Effector memory CD8-positive, alpha-beta T cell (primary cell): ENCODE measurements around the gene NME4.
"Not testable (repeated sequence)": the region's sequence is repeated elsewhere in the genome, so short reads cannot be mapped to it uniquely, and the experiment has no call there.

Source experiments
- ATAC-seq: fragments of 150-1000 bp; cut with Tn5 transposase; replicated peaks from 2 replicates; pipeline ENCODE4 v1.10.0; 2021; ENCODE audit warnings: mild to moderate bottlenecking, moderate library complexity
- DNase-seq, 3 experiments: peaks; one replicate each; pipeline ENCODE4 v3.0.0; 2021
- H3K27ac Mint-ChIP-seq, 2 donors: one replicate each; pipeline ENCODE4 v1.8.0; 2022; ENCODE audit warnings: mild to moderate bottlenecking in 2 of 2, mixed read lengths in 2 of 2, moderate library complexity in 2 of 2
- H3K27me3 Mint-ChIP-seq, 2 donors: one replicate each; pipeline ENCODE4 v1.8.0; 2022; ENCODE audit warnings: mixed read lengths in 2 of 2
- H3K36me3 Mint-ChIP-seq: one replicate; pipeline ENCODE4 v1.8.0; 2022; ENCODE audit warnings: mild to moderate bottlenecking, moderate library complexity, mixed read lengths; ENCODE audit not compliant: insufficient read depth
- H3K4me1 Mint-ChIP-seq, 2 donors: one replicate each; pipeline ENCODE4 v1.8.0; 2022; ENCODE audit warnings: low read depth in 2 of 2, mixed read lengths in 2 of 2
- H3K4me3 Mint-ChIP-seq, 2 donors: one replicate each; pipeline ENCODE4 v1.8.0; 2022; ENCODE audit warnings: mild to moderate bottlenecking in 2 of 2, mixed read lengths in 2 of 2, moderate library complexity in 2 of 2
- H3K9me3 Mint-ChIP-seq, 2 donors: one replicate each; pipeline ENCODE4 v1.8.0; 2022; ENCODE audit warnings: mixed read lengths in 2 of 2
- total RNA-seq, 9 experiments: gene quantifications; one replicate each; lab custom pipeline; 2026; lab: John Stamatoyannopoulos, UW

The NME4 gene
- total RNA-seq, result 4.0 to 22.1 (median 8.7) reads per million in 9 experiments

DNA sequence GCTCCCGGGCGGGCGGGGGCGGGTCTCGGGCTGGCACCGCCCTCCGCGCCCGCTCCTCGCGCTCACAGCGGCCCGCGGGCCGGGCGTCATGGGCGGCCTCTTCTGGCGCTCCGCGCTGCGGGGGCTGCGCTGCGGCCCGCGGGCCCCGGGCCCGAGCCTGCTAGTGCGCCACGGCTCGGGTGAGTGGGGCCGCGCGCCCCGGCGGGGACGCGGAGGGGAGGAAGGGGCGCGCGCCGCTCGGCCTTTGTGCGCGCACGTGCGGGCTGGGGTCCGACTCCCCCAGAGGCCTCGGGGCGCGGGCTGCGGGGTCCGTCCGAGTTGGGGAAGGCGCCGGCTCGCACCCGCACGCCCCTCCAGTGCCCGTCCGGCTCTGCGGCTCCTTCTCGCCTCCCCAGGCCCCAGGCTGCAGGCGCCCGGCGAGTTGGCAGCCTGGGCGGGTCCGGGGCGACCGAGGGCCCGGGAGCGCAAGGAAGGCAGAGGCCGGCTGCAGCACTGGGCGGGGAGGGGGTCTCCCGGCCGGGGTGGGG, at the start of gene NME4:
NME4 (plus strand) TSS at position 65 of the 527 bp plus-strand sequence; CDS start at position 89, 24 bp downstream.
- H3K27ac Mint-ChIP-seq, result peak within 1 kb of the TSS in 1 of 2 donors; percentile 87
- no peaks in the 10 kb centered on the region for H3K27me3 Mint-ChIP-seq
- DNase-seq (no peak), ATAC-seq (no peak)
- no peaks in the 10 kb centered on the region for H3K9me3 Mint-ChIP-seq
- peaks cover 5 to 27% of the 10 kb centered on the region in 2 donors for H3K4me1 Mint-ChIP-seq
- H3K4me3 Mint-ChIP-seq, result peak within 1 kb of the TSS; percentile 78 to 85
- H3K36me3 Mint-ChIP-seq, result peaks cover 37% of the 10 kb centered on the region

DNA sequence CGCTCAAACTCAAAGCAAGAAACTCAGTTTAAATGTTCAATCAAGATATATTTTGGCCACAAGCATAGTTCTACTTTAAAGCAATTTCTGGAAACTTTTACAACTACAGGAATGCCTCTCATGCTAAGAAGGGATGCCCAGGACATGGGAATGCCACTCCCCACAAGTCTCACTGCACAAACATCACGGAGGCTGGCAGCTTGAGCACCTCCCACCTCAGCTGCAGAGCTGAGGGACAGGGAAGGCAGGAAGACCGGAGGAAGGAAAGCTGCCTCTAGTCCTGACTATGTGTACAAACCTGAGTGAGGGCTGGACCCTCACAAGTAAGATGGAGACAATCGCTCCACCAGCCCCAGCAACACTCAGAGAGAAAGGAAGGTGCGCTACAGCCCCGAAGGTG, 49.8 kb upstream of the NME4 start:
- Mint-ChIP-seq H3K4me3 (no peak overlapping the region), H3K27me3 (no peaks in the 10 kb centered on the region), H3K36me3 (peaks cover 46% of the 10 kb centered on the region), H3K9me3 (no peaks in the 10 kb centered on the region), H3K27ac (peak overlapping the region; percentile 32 to 42), H3K4me1 (peaks cover 61 to 64% of the 10 kb centered on the region in 2 donors)
- ATAC-seq, result no peak
- no peak for DNase-seq

DNA sequence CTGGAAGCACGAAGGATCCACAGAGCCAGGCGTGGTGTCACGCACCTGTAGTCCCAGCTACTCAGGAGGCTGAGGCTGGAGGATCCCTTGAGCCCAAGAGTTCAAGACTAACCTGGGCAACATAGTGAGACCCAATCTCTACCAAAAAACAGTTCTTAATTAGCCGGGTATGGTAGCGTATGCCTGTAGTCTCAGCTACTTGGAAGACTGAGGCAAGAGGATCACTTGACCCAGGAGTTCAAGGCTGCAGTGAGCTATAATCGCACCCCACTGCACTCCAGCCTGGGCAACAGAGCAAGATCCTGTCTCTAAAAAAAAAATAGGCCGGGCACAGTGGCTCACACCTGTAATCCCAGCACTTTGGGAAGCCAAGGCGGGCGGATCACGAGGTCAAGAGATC, 48.5 kb upstream of the NME4 start:
- not testable (repeated sequence) for H3K27ac Mint-ChIP-seq, DNase-seq, ATAC-seq, H3K27me3 Mint-ChIP-seq, H3K9me3 Mint-ChIP-seq
- peaks cover 50 to 59% of the 10 kb centered on the region in 2 donors for H3K4me1 Mint-ChIP-seq
- peaks cover 36% of the 10 kb centered on the region for H3K36me3 Mint-ChIP-seq
- peak overlapping the region in 1 of 2 donors; percentile 33 for H3K4me3 Mint-ChIP-seq

DNA sequence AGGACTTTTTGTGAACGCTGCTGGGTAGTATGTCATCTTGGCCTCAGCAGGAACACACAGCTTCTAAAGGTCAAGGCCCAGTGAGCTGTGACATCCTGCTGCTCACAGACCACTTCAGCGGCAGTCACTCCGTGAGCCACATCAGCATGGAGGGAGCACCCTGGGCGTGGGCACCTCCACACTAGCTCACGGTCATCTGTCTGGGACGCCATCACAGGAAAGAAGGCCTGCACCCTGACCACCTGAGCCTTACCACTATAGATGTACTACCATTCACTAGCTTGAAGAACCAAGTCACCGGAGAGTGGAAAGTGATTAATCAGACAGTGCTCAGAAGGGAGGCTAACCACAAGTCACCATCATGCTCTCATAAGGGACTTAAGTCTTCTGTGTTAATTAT, 47.8 kb upstream of the NME4 start:
- peak overlapping the region in 1 of 2 donors; percentile 69 for H3K27ac Mint-ChIP-seq
- H3K27me3 Mint-ChIP-seq, result no peaks in the 10 kb centered on the region
- ATAC-seq (no peak), DNase-seq (no peak)
- H3K9me3 Mint-ChIP-seq, result no peaks in the 10 kb centered on the region
- peaks cover 56 to 66% of the 10 kb centered on the region in 2 donors for H3K4me1 Mint-ChIP-seq
- peaks cover 29% of the 10 kb centered on the region for H3K36me3 Mint-ChIP-seq
- H3K4me3 Mint-ChIP-seq, result no peak overlapping the region

DNA sequence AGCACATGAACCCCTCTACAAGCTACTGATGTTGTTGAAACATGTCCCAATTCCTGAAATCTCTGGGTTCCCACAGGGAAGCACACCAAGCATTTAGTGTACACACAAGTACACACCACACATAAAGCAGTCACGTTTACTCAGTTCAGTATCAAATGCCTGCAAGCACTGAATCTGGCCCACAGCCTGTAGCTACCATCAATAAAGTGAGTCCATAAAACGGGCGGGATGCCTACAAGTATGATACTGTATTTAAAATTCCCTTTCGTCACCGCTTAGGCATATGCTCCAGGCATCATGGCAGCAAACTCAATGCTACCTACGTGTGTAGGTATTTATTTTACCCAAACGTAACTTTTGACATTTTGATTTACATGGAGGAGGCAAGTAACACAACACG, 46.8 kb upstream of the NME4 start:
- Mint-ChIP-seq H3K27ac (no peak overlapping the region), H3K27me3 (no peaks in the 10 kb centered on the region), H3K36me3 (peaks cover 22% of the 10 kb centered on the region), H3K4me3 (peak overlapping the region in 1 of 2 donors; percentile 79), H3K4me1 (peaks cover 55 to 66% of the 10 kb centered on the region in 2 donors), H3K9me3 (no peaks in the 10 kb centered on the region)
- ATAC-seq (no peak), DNase-seq (no peak)

DNA sequence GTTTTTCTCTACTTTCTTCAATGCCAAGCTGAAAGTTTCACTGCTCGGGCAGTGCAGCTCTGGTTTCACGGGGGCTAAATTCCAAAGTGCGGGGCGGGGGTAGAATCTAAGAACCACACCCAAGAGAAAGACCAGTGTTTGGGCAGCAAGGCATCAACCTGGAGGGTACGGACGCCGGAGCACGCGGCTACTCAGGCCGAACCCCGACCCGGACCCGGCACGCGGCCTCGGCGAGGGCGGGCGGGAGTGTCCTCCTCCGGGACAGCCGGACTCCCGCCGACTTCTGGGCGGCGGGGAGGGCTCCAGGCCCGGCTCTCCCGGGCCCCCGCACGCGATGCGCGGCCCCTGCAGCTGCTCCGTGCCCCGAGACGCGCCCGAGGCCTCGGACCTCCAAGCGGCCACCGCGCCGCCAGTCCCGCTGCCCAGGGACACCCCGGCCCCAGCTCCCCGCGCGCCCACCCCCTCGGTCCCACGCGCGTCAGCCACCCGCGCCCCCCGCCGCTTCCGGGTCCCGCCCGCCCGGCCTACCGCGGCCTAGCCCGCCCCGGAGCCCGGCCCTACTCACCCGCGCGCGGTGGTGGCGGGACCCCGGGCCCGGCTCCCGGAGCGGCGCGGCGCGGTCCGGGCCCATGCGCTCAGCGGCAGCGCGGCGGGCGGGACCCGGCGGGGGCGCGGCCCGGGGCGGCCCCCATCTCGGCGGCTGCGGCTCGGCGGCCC, 45.0 kb upstream of the NME4 start:
- Mint-ChIP-seq H3K36me3 (peaks cover 13% of the 10 kb centered on the region), H3K4me3 (peak overlapping the region; percentile 79 to 85), H3K4me1 (peaks cover 45 to 54% of the 10 kb centered on the region in 2 donors), H3K9me3 (no peaks in the 10 kb centered on the region), H3K27ac (peak overlapping the region; percentile 56 to 86), H3K27me3 (no peaks in the 10 kb centered on the region)
- peak; percentile 23 for ATAC-seq
- no peak for DNase-seq

DNA sequence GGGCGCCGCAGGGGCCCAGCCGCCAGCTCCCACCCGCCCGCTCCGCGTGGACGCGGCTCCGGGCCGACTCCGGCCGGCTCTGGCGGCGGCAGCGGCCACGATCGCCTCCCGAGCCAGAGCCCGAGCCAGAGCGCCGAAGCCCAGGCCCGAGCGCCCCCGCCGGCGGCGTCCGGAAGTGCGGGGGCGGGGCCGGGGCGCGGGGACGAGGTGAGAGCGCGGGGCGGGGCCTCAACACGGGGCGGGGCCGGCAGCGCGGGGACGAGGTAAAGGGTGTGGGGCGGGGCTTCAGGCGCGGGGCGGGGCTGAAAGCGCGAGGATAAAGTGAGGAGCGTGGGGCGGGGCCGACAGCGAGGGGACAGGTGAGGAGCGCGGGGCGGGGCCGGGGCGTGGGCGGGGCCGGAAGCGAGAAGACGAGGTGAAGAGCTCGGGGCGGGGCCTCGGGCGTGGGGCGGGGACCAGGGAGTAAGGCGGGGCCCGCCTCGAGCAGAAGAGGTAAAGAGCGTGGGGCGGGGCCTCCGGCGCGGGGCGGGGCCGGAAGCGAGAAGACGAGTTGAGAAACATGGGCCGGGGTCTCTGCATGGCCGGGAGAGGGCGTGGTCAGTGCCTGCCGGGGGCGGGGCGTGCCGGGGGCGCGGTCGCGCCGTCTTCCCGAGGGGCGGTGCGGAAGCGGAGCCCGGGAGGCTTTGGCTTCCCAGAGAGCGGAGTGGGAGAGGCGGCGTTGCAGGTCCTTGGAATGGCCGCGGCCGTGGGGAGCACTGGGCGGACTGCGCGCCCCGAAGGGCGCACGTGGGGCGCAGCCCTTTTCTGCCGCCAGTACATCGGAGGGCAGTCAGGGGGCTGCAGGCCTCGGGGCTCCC, 44.2 kb upstream of the NME4 start, which contains the start of gene AXIN1:
AXIN1 (minus strand) TSS at position 177 of the 857 bp plus-strand sequence. CDS start 5,698 bp downstream, outside the sequence.
- peak; percentile 71 for ATAC-seq
- Mint-ChIP-seq H3K27me3 (no peaks in the 10 kb centered on the region), H3K4me1 (peaks cover 38 to 46% of the 10 kb centered on the region in 2 donors), H3K36me3 (peaks cover 16% of the 10 kb centered on the region), H3K4me3 (peak within 1 kb of the TSS; percentile 79 to 85), H3K9me3 (no peaks in the 10 kb centered on the region), H3K27ac (peak within 1 kb of the TSS; percentile 56 to 86)
- peak; percentile 96 to 99 (median 97) for DNase-seq

DNA sequence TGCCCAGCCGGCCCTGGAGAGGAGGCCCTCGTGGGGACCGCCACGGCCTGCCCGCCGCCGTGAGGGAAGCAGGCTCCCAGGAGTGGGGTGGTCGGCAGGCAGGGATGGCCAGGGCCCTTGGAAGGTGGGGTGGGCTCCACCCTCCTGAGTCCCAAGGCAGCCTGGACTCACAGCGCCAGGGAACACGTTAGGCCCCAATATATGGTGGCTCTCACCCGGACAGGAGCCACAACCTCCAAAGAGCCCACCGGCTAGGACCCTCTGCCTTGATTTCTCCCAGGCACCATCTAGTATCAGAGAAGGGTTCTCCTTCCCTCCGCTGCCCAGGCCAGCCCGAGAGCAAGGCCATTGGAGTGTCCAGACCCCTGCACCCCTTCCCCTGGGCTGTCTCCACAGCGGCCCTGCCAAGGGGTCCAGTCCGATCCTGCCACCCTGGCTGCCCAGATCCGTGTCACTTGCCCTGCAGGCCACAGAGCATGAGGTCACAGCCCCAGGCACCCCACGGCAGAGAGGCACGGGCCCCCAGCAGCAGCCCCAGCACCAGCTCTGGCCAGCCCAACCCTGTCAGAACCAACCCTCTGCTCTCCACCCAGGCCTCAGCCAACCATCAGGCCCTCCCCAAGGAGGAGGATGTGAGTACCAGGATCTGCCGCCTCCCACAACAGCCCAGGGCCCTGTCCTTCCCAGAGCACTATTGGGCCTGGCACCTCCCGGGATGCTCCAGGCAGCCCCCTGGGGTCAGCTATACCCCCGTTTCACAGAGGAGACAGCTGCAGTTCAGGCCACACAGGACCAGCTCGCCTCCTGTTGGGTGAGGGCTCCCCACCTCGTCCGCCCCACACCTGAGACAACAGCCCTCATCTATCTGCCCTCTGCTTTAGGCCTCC, 43.4 kb upstream of the NME4 start:
- Mint-ChIP-seq H3K27me3 (no peaks in the 10 kb centered on the region), H3K27ac (peak overlapping the region in 1 of 2 donors; percentile 73), H3K9me3 (no peaks in the 10 kb centered on the region), H3K36me3 (peaks cover 16% of the 10 kb centered on the region), H3K4me3 (peak overlapping the region; percentile 74 to 83), H3K4me1 (peaks cover 31 to 37% of the 10 kb centered on the region in 2 donors)
- no peak for ATAC-seq
- peak in 2 of 3 experiments; percentile 15 to 26 for DNase-seq

DNA sequence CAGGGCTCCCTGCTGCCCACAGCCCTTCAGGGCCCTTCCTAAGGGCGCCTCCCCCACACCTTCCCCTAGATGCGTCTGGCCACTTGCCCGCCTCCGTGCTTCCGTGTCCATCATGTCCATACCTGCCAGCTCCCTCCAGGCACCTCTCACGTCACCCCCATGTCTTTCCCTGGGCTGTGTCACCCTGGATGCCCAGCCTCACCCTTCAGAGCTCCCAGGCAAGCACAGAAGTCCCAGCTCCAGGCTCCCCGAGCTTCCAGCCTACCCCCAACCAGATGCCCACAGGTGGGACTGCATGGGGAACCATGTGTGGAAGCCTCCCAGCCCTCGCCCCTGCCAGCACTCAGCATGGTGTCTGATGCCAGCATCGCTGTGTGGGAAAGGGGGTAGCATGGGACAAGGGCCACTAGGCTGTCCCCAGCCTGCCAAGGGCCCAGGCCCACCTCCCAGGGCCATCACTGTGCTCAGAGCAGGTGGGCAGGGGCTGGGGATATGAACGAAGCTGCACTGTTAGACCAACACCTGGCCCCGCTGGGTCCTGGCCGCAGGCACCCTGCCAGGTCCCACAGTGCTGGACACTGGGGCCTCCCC, 42.6 kb upstream of the NME4 start:
- Mint-ChIP-seq H3K27me3 (no peaks in the 10 kb centered on the region), H3K9me3 (no peaks in the 10 kb centered on the region), H3K4me3 (peak overlapping the region; percentile 74 to 83), H3K27ac (peak overlapping the region; percentile 73 to 90), H3K4me1 (peaks cover 27 to 35% of the 10 kb centered on the region in 2 donors), H3K36me3 (peaks cover 15% of the 10 kb centered on the region)
- no peak for ATAC-seq
- DNase-seq, result no peak

DNA sequence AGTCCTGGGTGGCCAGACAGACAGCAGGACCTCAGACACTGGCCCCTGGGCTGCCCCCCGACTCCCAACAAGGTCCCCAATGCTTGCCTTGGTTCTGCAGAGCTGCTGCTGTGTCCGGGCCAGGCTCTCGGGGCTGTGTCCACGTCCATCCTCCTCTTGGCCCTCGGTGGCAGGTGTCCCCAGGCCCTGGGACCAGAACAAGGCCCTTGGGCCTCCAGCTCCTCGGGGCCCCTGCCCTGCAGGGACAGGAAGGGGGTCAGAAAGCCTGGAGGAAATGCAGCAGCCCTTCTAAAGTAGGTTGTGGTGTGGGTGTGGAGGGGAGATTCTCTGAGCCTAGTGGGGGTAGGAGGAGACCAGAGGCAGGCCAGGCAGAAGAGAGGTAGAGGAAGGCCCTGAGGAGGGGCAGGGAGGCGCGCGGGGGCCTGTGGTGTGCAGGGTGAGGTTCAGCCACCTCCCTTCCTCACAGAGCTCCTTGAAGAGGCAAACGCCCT, 42.0 kb upstream of the NME4 start:
- Mint-ChIP-seq H3K4me3 (peak overlapping the region; percentile 74 to 83), H3K27ac (peak overlapping the region; percentile 73 to 90), H3K4me1 (peaks cover 22 to 30% of the 10 kb centered on the region in 2 donors), H3K9me3 (no peaks in the 10 kb centered on the region), H3K36me3 (peaks cover 9% of the 10 kb centered on the region), H3K27me3 (no peaks in the 10 kb centered on the region)
- ATAC-seq (peak; percentile 55), DNase-seq (peak; percentile 59 to 65 (median 60))

DNA sequence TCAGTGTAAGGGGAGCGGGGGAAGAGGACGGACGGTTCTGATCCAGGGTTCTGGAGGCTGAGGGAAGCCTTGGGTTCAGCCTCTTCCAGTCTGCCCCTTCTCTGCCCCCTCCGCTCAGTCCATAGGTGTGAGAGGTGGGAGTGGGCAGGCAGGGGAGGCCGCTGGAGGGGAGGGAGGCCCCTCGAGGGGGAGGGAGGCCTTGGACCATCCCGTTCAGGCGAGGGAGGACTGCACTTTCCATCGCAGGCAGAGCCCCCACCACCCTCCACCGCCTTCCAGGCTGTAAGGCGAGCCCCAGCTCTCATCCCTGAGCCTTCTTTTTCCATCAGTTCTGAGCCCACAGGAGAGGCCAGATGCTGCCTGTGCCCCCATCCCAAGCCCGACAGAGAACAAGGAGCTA, 40.3 kb upstream of the NME4 start:
- ATAC-seq (no peak), DNase-seq (no peak)
- H3K4me1 Mint-ChIP-seq, result peaks cover 17 to 20% of the 10 kb centered on the region in 2 donors
- H3K27me3 Mint-ChIP-seq, result no peaks in the 10 kb centered on the region
- peaks cover 3% of the 10 kb centered on the region for H3K36me3 Mint-ChIP-seq
- H3K4me3 Mint-ChIP-seq, result no peak overlapping the region
- H3K27ac Mint-ChIP-seq, result no peak overlapping the region
- no peaks in the 10 kb centered on the region for H3K9me3 Mint-ChIP-seq
